Measurements from ENCODE around the gene KCNQ4.

Gene KCNQ4

DNA sequence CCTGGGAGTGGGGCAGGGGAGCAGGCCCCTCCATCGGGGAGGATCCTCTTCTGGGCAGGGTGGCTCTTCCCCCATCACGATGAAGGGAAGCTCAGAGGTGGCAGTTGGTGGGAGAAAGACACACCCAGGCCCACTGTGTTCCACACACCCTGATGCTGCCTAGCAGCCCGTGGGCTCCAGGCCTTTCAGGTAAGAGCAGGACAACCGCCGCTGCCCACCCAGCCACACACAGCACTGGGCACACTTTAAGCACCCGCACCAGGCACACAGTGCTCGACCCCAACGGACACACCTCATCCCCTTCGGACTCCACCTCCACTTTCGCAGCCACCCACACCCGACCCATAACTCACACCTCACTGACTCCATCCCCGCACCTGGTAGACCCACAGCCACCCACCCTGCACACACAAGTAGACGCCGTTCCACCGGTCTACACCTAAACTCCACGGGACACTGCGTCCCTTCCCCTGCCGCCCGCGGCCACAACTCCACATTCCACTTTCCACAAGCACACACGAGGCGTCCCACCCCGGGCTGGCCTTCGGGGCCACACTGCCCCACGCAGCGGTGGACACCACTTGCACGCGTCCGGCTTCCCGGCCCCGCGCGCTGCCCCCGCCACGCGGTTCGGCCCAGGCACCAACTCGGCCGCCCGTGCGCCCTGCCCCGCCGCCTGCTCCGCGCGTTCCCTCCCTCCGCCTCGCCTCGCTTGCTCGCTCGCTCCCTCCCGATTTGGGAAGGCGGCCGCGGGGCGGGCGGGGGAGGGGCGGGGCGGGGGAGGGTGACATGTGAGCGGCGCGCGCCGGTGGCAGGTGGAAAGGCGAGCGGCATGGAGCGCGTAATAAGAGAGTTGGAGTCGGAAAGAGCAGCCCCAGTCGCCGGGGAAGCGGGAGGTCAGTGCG is at the start of gene KCNQ4:
TSS of gene KCNQ4 (plus strand) at position 787 of the 905 bp plus-strand sequence. CDS start 307 bp downstream, outside the sequence.
- DNase-seq (ENCODE audit: low read depth in 2 of 2), result no peak

DNA sequence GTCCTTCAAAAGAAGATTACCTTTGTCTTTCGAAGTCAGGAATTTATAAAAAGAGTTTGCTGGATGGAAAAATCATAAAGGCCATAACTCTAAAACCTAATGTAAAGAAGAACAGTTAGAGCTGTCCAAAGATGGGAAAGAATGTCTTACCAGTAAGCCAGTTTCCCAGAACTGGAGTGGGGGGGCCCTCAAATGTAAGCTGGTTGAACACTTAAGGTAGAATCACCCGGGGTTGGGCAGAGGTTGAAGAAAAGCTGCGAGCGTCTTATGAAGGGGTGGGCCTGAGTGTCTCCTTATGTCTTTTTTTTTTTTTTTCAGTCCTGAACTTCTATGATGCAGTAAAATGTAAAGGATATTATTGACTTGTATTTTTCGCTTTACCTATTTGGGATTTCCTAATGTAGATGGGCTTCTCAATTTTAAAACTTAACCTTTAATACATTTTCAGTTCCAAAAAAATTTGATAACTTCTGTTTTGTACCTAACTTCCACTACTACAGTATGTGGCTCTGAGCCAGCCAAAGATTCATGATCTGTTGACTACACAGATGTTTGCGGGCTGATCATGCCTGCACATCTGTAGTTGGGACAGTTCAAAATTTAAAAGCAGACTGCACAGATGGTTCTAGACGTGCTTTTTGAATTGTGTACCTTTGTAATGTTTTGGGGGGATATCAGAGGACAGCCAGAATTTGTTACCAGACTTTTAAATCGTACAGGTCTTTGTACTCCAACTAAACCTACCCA is 48.5 kb upstream of the KCNQ4 start:
- DNase-seq (ENCODE audit: low read depth in 2 of 2), result no peak

DNA sequence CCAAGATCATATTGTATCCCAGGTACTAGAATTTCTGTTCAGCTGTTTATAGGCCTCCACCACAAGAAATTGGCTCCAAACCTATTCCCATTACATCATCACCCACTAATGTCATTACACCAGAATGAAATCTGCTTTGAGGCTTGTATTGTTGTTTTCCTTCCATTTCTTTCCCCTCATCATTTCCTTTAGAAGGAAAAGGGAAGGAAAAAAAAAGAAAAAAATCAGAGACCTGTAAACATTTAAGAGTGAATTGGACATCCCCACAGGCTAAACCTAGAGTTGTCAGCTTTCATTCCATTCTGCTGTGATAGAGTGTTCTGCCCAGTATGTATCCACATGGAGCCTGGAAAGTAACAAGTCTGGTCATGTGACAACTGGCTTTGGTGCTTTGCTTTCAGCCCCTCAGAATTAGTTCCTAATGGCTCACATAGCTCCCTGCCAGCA is 47.5 kb upstream of the KCNQ4 start:
- DNase-seq (ENCODE audit: low read depth in 2 of 2), result no peak

DNA sequence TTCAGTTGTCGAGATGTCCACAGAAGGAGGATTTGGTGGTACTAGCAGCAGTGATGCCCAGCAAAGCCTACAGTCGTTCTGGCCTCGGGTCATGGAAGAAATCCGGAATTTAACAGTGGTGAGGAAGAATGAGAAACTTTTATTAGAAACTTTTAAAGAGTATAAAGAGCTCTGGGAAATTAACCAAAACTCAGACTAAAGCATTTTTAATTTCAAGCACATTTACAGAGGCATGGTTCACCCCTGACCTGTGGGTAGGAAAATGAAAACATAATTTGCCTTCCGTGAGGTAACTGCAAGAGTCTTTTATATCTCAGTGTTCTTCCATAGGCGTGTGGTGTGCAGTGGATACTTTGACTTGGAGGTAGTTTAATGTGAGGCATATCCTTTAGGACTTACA is 44.8 kb upstream of the KCNQ4 start:
- DNase-seq (ENCODE audit: low read depth in 2 of 2), result no peak

- DNase-seq (ENCODE audit: low read depth in 2 of 2), result no peak
These were observed 44.1 kb upstream of the KCNQ4 start for GRCh38 chr1:40739455-40740008.

DNA sequence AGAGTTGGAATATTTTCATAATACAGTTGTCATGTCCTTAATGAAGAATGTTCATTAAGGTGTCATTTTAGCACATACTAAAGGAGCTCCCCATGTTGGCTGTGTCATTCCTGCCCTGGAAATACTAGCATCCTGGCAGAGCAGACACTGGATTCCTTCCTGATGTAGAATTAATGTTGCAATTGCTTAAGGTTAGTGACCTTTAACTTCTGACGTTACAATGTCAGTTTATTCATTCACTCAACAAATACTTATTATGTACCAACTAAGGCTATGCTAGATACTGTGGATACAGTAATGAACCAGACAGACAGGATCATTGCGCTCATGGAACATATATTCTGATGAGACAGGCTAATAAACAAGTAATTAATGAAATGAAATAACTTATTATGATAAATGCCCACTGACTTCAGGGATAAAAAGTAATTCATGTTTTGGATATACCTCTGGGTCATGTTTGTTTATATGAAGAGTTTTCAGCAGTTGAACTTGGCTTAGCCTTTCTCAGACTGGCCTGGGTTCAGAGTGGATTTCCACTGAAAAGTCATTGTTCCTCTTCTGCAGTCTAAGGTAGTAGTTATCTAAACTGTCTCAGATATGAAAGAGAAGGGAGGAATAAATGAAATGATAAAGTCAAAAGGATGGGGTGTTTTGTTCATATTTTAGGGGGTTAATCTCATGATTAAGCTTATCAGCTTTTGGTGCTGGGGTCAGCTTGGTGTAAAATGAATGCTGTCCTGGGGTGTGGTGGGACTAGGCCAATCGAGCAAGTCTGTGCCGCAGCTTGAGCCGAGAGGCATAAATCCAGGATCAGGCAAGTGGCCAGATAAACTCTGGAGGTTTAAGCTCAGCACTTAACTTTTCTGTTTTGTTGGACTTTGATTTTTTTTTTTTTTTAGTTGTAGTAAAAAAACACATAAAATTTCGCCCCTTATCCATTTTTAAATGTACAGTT is 43.3 kb upstream of the KCNQ4 start:
- DNase-seq (ENCODE audit: low read depth in 2 of 2), result no peak

DNA sequence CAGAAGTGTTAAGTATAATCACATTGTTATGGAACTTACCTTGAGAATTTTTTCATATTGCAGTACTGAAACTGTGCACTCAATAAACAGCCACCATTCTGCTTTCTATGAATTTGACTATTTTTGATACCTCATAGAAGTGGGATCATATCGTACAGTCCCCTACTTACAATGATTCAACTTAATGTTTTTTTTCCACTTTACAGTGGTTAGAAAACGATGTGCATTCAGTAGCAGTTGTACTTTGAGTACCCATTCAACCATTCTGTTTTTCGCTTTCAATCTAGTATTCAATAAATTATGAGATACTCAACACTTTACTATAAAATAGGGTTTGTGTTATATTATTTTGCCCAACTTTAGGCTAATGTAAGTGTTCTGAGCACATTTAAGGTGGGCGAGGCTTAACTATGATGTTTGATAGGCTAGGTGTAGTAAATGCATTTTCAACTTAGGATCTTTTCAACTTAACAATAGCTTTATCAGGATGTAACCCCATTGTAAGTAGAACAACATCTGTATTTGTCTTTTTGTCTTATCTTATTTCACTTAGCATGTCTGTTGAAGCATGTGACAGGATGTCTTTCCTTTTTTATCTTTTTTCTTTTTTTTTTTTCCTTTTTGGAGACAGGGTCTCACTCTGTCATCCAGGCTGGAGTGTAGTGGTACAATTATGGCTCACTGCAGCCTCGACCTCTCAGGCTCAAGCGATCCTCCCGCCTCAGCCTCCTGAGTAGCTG is 42.4 kb upstream of the KCNQ4 start:
- no peak for DNase-seq (ENCODE audit: low read depth in 2 of 2)

- no peak for DNase-seq (ENCODE audit: low read depth in 2 of 2)
These were observed 41.1 kb upstream of the KCNQ4 start for GRCh38 chr1:40742363-40743061.

- DNase-seq (ENCODE audit: low read depth in 2 of 2), result no peak
These were observed 40.1 kb upstream of the KCNQ4 start for GRCh38 chr1:40743452-40743851.

DNA sequence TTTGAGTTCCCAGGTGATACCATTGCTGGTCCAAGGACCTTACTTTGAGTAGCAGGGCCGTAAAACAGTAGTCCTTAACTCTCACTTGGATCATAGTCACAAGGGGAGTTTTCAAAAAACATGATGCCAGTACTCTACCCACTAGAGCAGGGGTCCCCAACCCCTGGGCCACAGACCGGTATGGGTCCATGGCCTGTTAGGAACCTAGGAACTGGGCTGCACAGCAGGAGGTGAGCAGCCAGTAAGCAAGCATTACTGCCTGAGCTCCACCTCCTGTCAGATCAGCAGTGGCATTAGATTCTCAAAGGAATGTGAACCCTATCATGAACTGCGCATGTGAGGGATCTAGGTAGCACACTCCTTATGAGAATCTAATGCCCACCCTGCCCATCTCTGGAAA is 39.7 kb upstream of the KCNQ4 start:
- no peak for DNase-seq (ENCODE audit: low read depth in 2 of 2)

- no peak for DNase-seq (ENCODE audit: low read depth in 2 of 2)
These were observed 38.4 kb upstream of the KCNQ4 start for GRCh38 chr1:40745176-40745575.

GRCh38 chr1:40746344-40747090 is 37.1 kb upstream of the KCNQ4 start:
- no peak for DNase-seq (ENCODE audit: low read depth in 2 of 2)

DNA sequence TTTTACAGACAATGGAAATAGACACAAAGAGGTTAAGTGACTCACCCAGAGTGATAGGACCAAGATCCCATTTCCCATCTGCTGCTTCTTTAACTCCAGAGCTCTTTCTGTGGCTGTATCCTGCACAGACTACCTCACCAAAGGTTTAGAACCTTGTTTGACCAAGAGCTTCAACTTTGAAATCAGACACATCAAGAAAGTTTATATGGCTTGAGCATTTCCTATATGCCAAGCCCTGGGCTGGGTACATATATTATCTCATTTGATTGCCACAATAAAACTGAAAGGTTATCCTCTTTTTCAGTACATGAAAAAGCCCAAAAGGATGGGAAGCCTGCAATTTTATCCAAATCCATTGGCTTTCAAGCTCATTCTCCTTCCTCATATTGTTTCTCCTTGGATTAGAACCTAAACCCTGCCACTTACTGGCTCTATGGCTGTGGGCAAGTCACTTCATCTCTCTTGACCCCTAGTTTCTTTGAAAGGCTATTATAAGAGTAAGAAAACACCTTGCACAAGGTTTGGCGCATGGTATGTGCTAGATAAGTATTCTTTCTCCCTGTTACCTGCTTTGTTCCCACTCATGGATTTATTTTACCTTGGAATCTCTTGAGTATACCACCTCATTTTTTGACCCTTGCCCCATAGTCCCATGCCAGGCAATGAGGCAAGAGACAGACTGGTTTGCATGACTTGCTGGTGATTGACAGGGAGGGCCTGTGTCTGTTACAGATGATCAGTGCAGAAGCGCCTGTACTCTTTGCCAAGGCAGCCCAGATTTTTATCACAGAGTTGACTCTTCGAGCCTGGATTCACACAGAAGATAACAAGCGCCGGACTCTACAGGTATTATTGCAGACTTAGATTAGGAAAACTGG is 34.5 kb upstream of the KCNQ4 start:
- no peak for DNase-seq (ENCODE audit: low read depth in 2 of 2)

- no peak for DNase-seq (ENCODE audit: low read depth in 2 of 2)
These were observed 33.8 kb upstream of the KCNQ4 start for GRCh38 chr1:40749817-40750216.

GRCh38 chr1:40750451-40750908 is 33.1 kb upstream of the KCNQ4 start:
- no peak for DNase-seq (ENCODE audit: low read depth in 2 of 2)

GRCh38 chr1:40751802-40752201 is 31.8 kb upstream of the KCNQ4 start:
- no peak for DNase-seq (ENCODE audit: low read depth in 2 of 2)

DNA sequence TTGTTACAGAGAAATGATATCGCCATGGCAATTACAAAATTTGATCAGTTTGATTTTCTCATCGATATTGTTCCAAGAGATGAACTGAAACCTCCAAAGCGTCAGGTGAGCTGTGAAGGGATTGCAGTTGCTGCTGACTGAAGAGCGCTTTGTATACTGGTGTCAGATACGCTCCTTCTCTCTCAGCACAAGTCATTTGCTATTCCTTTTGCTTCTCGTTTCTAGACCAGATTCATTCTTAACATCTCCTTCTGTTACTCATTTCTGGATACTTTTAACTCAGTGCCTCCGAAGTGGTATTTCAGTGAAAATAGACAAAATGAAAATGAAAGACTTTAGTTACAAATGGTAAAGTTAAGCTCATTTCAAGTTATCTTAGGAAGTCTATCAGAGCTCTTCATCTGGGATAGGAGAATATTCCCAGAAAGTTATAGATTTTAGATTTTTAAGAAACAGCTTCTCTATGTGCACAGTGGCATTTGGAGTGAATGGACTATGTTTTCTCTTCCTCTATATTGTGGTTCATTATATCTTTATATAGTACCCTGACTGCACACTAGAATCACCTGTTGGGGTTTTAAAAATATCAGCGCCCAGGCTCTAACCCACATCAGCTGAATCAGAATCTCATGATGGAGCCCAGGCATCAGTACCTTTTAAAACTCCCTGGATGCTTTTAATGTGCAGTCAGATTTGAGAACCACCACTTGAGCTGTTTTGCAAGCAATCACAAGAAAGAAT is 30.3 kb upstream of the KCNQ4 start:
- DNase-seq (ENCODE audit: low read depth in 2 of 2), result no peak

DNA sequence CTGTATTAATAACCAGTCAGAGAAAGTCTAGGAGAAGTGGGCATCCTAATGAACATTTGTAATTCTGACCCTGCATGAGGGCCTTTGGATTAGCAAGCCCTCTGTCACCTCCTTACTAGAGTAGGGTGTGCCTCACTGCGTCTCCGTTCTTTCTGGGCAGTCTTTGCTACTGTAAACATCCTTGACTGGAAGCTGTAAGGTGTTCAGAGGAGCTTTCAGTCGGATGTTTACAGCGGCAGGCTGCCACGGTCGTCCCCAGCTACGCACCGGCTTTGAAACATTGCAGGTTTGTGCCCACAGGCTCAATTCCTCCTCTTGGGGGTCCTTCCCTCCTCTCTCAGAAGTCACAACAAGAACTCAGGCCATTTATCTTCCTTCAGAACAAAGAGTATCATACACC is 29.4 kb upstream of the KCNQ4 start:
- no peak for DNase-seq (ENCODE audit: low read depth in 2 of 2)

All from stimulated activated CD8-positive, alpha-beta memory T cell treated with anti-CD3 and anti-CD28 coated beads, Interleukin-15, amount 100 ng/mL, for 48 hours (primary cell).